ENCODE data around the gene SLC44A1.
A peak's percentile ranks its signal among the peaks of the same experiment; 100 is the strongest.

SLC44A1 gene

DNA sequence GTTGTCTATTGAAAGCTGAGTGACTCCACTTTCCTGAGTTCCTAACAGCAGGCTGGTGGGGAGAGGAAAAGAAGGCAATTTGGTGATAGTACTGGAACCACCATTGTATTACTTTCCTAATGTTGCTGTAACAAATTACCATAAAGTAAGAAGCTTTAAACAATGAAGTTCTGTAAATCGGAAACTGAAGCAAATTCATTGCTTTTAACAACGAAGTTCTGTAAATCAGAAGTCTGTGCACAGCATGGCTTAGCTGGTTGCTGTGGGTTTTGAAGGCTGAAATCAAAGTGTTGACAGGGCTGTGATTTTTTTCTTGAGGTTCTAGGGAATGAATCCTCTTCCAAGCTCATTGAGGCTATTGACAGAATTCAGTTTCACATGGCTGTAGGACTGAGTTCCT is 72.3 kb downstream of the SLC44A1 start:
- Histone ChIP-seq H3K4me3 (no peak overlapping the region), H3K27ac (no peak overlapping the region)
- TF ChIP-seq, protein P1, sequence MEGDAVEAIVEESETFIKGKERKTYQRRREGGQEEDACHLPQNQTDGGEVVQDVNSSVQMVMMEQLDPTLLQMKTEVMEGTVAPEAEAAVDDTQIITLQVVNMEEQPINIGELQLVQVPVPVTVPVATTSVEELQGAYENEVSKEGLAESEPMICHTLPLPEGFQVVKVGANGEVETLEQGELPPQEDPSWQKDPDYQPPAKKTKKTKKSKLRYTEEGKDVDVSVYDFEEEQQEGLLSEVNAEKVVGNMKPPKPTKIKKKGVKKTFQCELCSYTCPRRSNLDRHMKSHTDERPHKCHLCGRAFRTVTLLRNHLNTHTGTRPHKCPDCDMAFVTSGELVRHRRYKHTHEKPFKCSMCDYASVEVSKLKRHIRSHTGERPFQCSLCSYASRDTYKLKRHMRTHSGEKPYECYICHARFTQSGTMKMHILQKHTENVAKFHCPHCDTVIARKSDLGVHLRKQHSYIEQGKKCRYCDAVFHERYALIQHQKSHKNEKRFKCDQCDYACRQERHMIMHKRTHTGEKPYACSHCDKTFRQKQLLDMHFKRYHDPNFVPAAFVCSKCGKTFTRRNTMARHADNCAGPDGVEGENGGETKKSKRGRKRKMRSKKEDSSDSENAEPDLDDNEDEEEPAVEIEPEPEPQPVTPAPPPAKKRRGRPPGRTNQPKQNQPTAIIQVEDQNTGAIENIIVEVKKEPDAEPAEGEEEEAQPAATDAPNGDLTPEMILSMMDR (IDR thresholded peaks at IDR 0.05): no peak
- DNase-seq (ENCODE audit: low spot score): no peak

DNA sequence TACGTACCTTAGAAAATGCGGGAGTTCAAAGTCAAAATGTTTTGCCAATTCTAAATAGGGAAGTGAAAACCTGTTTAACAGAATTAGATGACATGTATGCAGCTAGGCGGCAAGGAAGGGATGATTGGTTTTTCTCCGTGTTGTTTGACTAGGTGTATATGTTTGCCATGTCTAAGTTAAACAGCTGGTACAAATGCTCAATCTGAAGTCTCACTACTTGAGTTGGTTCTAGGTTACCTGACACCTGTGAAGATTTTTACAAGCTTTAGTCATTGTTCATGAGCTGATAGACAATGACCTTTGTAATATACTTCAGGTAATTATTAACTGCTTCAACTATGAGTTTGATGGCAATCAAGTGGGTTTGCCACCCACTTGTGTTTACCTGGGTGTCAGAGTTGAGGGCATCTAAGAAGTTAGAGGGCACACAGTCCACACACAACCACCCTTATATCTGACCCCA is 74.3 kb downstream of the SLC44A1 start:
- TF ChIP-seq, protein P1 (IDR thresholded peaks at IDR 0.05): no peak
- H3K4me3 ChIP-seq: no peak overlapping the region
- DNase-seq (ENCODE audit: low spot score): no peak
- H3K27ac ChIP-seq: no peak overlapping the region

DNA sequence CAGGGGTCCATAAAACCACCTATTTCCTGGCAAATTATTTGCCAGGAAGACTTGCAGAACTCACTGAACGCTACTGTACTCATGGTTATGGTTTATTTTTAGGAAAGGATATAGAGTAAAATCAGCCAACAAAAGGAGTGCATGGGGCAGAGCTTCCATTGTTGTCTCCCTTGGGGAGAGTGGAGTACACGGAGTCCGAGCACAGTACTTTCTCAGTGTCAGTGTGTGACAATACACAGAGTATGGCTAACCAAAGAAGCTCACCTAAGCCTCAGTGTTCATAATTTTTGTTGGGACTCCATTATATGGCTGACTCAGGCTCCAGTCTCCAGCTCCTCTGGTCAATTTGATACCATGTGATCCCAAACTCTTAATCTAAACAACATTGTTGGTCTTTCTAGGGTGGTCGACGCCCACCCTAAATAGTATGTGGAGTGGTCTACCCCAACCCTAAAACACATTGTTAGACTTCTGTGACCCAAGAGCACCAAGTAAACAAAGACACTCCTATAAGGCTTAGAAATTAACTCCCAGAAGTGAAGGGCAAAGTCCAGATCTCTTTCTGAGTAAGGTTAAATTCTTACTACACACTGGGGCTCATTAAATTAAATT is 74.9 kb downstream of the SLC44A1 start:
- DNase-seq (ENCODE audit: low spot score): no peak
- H3K4me3 ChIP-seq: no peak overlapping the region
- no peak overlapping the region for H3K27ac ChIP-seq

DNA sequence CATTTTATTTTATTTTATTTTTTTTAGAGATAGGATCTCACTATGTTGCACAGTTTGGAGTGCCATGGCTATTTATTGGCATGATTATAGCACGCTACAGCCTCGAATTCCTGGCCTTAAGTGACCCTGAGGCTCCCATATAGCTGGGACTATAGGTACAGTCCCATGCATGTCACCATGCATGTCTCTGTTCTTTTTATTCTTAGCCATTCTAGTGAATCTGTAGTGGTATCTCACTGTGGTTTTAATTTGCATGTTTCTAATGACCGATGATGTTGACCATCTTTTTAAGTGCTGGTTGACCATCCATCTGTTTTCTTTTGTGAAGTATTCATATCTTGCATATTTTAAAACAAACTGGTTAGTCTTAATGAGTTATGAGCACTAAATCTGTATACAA is 76.1 kb downstream of the SLC44A1 start:
- H3K27ac ChIP-seq: no peak overlapping the region
- TF ChIP-seq, protein P1 (IDR thresholded peaks at IDR 0.05): no peak

More for the DNA sequence above, 74.9 kb downstream of the SLC44A1 start:
- TF ChIP-seq, protein P1 (IDR thresholded peaks at IDR 0.05): no peak

DNA sequence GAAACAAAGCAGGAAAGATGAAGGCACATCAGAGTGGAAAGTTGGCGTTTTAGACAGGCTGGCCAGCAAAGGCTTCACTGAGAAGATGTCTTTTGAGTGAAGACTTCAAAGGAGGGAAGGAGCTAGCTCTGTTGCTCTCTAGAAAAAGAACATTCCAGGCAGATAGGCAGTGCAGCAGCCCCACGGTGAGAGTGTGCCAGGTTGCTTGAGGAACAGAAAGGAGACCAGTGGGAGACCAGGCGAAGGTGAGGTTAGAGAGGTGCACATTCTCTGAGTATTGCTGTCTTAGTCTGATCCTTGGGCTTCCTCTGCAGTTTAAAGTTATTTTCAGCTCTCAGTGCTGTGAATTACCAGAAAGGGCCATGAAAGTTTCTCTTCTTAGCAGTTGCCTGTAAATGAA is 83.8 kb downstream of the SLC44A1 start:
- DNase-seq (ENCODE audit: low spot score): no peak
- Histone ChIP-seq H3K4me3 (no peak overlapping the region), H3K27ac (no peak overlapping the region)
- TF ChIP-seq, protein P1 (IDR thresholded peaks at IDR 0.05): no peak

More for the DNA sequence above, 76.1 kb downstream of the SLC44A1 start:
- no peak for DNase-seq (ENCODE audit: low spot score)
- no peak overlapping the region for H3K4me3 ChIP-seq

DNA sequence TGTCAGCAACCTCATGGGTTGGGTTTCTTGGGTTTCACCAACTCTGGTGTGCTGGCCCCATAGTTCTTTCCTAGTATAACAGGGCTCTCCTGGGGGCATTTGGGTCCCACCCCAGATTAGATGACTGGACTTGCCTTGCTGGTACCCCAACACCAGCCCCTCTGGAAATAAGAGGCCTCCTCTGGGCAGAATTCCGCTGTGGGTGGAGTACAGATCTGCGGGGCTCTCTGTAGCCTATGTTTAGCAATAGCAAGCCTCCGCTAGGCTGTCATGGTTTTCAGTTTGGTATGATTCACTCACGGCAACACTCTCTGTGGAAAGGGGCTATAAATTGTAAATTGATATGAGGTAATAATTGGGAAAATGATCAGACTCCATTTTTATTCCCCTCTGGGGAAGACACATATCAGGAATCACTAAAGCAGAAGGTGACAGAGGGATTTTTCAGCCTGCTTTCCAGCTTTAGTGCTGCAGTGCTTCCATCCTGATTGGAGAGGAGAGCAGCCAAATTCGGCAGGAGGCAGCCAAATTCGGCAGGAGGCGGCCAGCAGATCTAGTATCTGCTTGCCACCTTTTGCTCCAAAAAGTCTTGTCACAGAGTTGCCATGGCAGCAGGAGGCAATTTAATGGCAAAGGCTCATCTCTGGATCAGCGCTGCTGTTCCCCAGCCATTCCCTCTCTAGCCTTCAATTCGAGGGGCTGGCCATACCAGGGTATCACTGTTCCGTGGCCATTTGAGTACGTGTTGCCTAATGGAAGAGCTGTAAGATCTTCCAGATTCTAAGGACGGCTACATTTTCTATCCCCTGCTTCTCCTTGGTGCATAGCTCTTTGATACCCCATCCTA is 84.6 kb downstream of the SLC44A1 start:
- Histone ChIP-seq H3K4me3 (no peak overlapping the region), H3K27ac (peak overlapping the region in 1 of 2 donors; percentile 9)
- TF ChIP-seq, protein P1 (IDR thresholded peaks at IDR 0.05): no peak
- DNase-seq (ENCODE audit: low spot score): no peak

DNA sequence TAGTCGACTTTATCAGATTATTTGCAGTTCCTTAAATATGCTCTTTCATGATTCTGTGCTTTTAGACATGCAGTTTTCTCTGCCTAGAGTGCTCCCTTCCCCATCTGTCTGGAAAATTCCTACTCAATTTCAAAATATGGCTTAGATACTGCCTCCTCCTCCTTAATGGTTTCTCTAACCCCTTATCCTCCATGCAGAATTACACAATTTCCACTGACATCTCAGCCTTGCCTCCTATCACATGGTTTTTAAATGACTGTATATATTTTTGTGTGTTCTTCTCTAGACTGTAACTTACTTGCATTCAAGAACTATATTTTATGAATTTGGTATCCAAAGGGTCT is 85.2 kb downstream of the SLC44A1 start:
- peak overlapping the region in 1 of 2 donors; percentile 9 for H3K27ac ChIP-seq
- TF ChIP-seq, protein P1 (IDR thresholded peaks at IDR 0.05): no peak
- DNase-seq (ENCODE audit: low spot score): no peak
- no peak overlapping the region for H3K4me3 ChIP-seq
